ENCODE measurements around the gene UBE2J1.
"Not testable (repeated sequence)": the region's sequence is repeated elsewhere in the genome, so short reads cannot be mapped to it uniquely, and the experiment has no call there.

UBE2J1 gene

DNA sequence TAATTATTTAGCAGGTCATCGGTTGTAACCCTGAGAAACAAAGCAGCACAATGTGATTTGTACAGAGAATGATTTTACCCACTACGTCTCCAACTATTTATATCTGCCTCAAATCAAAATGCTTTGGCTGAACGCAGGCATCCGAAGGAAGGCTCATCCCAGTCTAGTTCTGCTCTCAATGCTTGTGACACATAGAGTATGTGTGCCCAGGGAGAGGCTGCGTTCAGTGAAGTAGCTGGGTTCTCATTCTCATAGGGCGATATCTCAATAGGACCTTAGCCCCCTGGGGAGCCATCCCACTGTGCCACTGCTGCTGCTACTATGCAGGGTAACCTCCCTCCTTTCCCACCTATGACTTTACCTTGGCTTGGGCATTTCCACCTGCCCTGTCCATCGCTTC is 37.8 kb downstream of the UBE2J1 start:
- no peak overlapping the region for H3K4me3 ChIP-seq (ENCODE audit: control insufficient read depth, low read depth, low read length)
- DNase-seq (ENCODE audit: low read depth), result no peak
- TF ChIP-seq, protein P1, sequence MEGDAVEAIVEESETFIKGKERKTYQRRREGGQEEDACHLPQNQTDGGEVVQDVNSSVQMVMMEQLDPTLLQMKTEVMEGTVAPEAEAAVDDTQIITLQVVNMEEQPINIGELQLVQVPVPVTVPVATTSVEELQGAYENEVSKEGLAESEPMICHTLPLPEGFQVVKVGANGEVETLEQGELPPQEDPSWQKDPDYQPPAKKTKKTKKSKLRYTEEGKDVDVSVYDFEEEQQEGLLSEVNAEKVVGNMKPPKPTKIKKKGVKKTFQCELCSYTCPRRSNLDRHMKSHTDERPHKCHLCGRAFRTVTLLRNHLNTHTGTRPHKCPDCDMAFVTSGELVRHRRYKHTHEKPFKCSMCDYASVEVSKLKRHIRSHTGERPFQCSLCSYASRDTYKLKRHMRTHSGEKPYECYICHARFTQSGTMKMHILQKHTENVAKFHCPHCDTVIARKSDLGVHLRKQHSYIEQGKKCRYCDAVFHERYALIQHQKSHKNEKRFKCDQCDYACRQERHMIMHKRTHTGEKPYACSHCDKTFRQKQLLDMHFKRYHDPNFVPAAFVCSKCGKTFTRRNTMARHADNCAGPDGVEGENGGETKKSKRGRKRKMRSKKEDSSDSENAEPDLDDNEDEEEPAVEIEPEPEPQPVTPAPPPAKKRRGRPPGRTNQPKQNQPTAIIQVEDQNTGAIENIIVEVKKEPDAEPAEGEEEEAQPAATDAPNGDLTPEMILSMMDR (IDR thresholded peaks at IDR 0.05; ENCODE audit: control insufficient read depth, insufficient read depth, low read depth, low read length, missing control alignments), result no peak

- DNase-seq (ENCODE audit: low read depth), result peak; percentile 75
- no peak overlapping the region for H3K4me3 ChIP-seq (ENCODE audit: control insufficient read depth, low read depth, low read length)
- TF ChIP-seq, protein P1 (IDR thresholded peaks at IDR 0.05; ENCODE audit: control insufficient read depth, insufficient read depth, low read depth, low read length, missing control alignments), result no peak
Measured at GRCh38 chr6:89313006-89313405, 39.5 kb downstream of the UBE2J1 start.

- no peak for DNase-seq (ENCODE audit: low read depth)
Measured at GRCh38 chr6:89311853-89312531, 40.5 kb downstream of the UBE2J1 start.

GRCh38 chr6:89311530-89311852 is 41.0 kb downstream of the UBE2J1 start:
- TF ChIP-seq, protein P1 (IDR thresholded peaks at IDR 0.05; ENCODE audit: control insufficient read depth, insufficient read depth, low read depth, low read length, missing control alignments), result no peak
- DNase-seq (ENCODE audit: low read depth), result no peak
- H3K4me3 ChIP-seq (ENCODE audit: control insufficient read depth, low read depth, low read length), result no peak overlapping the region

More at GRCh38 chr6:89311853-89312531, 40.5 kb downstream of the UBE2J1 start:
- no peak overlapping the region for H3K4me3 ChIP-seq (ENCODE audit: control insufficient read depth, low read depth, low read length)
- TF ChIP-seq, protein P1 (IDR thresholded peaks at IDR 0.05; ENCODE audit: control insufficient read depth, insufficient read depth, low read depth, low read length, missing control alignments), result peak; percentile 75

- no peak overlapping the region for H3K4me3 ChIP-seq (ENCODE audit: control insufficient read depth, low read depth, low read length)
- TF ChIP-seq, protein P1 (IDR thresholded peaks at IDR 0.05; ENCODE audit: control insufficient read depth, insufficient read depth, low read depth, low read length, missing control alignments), result no peak
- DNase-seq (ENCODE audit: low read depth), result no peak
Measured at GRCh38 chr6:89310929-89311328, 41.6 kb downstream of the UBE2J1 start.

DNA sequence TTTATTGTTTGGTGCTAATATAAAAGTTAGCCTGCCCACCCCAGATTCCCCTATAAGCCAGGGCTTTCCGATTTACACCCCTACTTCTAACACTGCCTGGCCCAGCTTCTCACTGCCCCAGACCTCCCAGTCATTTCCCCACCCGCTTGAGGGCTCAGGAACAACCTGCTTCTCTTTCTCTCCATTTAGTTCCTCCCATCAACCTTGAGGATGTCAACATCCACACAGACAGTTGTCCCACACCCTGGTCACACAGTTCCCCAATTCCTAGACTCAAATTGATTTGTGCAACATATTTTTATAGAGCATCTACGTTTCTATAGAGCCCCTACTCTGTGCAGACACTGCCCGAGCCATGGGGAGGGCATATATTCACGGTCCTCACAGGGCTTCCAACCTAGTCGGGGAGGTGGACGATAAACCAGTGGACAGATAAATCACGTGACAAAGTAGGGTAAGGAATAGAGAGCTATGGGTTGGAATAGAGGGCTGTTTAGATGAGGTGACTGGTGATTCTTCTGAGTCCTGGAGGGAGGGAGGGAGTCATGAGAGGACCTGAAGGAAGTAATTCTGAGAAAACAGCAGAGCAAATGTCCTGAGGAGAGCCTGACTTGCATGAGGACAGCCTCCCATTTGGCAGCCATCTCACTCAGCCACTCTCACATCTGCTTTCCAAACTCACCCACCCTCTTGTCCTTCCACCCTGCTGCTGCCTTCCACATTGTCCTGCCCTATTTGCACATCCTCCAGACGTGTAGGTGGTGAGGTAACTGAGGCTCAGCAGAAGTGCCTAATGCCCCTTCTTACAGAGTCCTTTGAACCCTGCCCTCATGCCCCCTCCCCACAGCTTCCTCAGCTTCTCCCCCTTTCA is 43.8 kb downstream of the UBE2J1 start:
- DNase-seq (ENCODE audit: low read depth), result no peak
- H3K4me3 ChIP-seq (ENCODE audit: control insufficient read depth, low read depth, low read length), result no peak overlapping the region
- TF ChIP-seq, protein P1 (IDR thresholded peaks at IDR 0.05; ENCODE audit: control insufficient read depth, insufficient read depth, low read depth, low read length, missing control alignments), result no peak

DNA sequence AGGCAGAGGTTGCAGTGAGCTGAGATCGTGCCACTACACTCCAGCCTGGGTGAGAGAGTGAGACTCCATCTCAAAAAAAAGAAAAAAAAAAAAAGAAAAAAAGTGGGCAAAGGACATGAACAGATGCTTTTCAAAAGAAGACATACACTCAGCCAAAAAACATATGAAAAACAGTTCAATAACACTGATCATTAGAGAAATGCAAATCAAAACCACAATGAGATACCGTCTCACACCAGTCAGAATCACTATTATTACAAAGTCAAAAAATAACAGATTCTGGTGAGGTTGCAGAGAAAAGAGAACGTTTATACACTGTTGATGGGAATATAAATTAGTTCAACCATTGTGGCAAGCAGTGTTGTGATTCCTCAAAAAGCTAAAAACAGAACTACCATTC is 48.0 kb downstream of the UBE2J1 start:
- not testable (repeated sequence) for DNase-seq (ENCODE audit: low read depth)

More for the DNA sequence above, 48.0 kb downstream of the UBE2J1 start:
- H3K4me3 ChIP-seq (ENCODE audit: control insufficient read depth, low read depth, low read length), result not testable (repeated sequence)
